ENCODE results near the gene PRTFDC1. TPM values are rescaled to one million over a fixed set of nuclear protein-coding genes. Genes with fewer than 3 reads are reported as not detected.

The PRTFDC1 gene
- total and polyA plus RNA-seq, 2 of the 13 experiments (the other 11 are each of a cell fraction or from before 2014, with no cell fraction given) = not detected

DNA sequence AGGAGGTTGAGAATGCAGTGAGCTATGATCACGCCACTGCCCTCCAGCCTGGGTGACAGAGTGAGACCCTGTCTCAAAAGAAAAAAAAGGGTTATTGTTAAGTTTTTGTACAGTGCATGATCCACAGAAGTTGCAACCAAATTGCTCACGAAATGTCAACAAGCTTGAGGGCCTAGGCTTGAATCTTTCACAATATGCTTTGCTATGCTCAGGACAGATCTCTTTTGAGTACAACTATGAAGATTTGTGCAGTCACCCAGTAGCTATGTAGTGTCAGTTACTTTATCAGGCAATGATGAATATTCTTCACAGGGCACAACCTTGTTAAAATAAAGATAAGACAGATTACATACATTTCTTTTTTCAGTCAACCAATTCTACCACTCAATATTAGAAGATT is 109.2 kb downstream of the PRTFDC1 start:
- Histone ChIP-seq H3K27me3 (ENCODE audit: control insufficient read depth in 1 of 2, insufficient read depth in 2 of 2, low read length in 2 of 2) (peaks cover 2 to 6% of the 10 kb centered on the region in 2 experiments; a peak in 2 of 5 replicates), H3K9me3 (ENCODE audit: low read length) (no peaks in the 10 kb centered on the region), H4K20me1 (ENCODE audit: insufficient read depth, low read length) (no peaks in the 10 kb centered on the region), H3K27ac (ENCODE audit: extremely low read length, insufficient read depth, low read length) (no peak overlapping the region), H3K4me1 (ENCODE audit: insufficient read depth, low read length) (no peaks in the 10 kb centered on the region), H3K36me3 (replicated peaks in 1 of 2; ENCODE audit: control insufficient read depth in 1 of 2, insufficient read depth in 2 of 2, low read length in 2 of 2) (no peaks in the 10 kb centered on the region), H3K4me3 (replicated peaks in 1 of 3; ENCODE audit: insufficient read depth in 1 of 3, low read depth in 2 of 3, low read length in 3 of 3) (no peak overlapping the region), H2AFZ (ENCODE audit: low read length) (no peak overlapping the region), H3K4me2 (ENCODE audit: low read depth, low read length) (no peak overlapping the region), H3K9ac (ENCODE audit: insufficient read depth, low read depth, low read length) (no peak overlapping the region), H3K79me2 (ENCODE audit: insufficient read depth, low read length) (no peaks in the 10 kb centered on the region)
- no peak for DNase-seq (ENCODE audit: low spot score)
- 13% methylated on average over 2 of the region's 2 CpGs for WGBS (ENCODE audit: low lambda C conversion rate)
- no peak for FAIRE-seq
- ChIA-PET CTCF (ENCODE audit: low intra/inter-chr PET ratio, low total read pairs) (no interaction called here), POLR2A (no interaction called here)
- TF ChIP-seq CEBPB (IDR thresholded peaks at IDR 0.05; ENCODE audit: borderline replicate concordance, low read depth, low read length) = no peak
- no peak for TF ChIP-seq ZNF572 (CRISPR knock-in tag; IDR thresholded peaks at IDR 0.05)
- TF ChIP-seq ZNF75D (CRISPR knock-in tag; IDR thresholded peaks at IDR 0.05; ENCODE audit: borderline replicate concordance) = no peak
- no peak for TF ChIP-seq MYC (CRISPR knock-in tag; IDR thresholded peaks at IDR 0.05; ENCODE audit: borderline replicate concordance)
- TF ChIP-seq NFYC (CRISPR knock-in tag; IDR thresholded peaks at IDR 0.05) = no peak
- no peak for TF ChIP-seq JUNB (CRISPR knock-in tag; IDR thresholded peaks at IDR 0.05; ENCODE audit: borderline replicate concordance)
- no peak for TF ChIP-seq ZNF724P (CRISPR knock-in tag; IDR thresholded peaks at IDR 0.05; ENCODE audit: borderline replicate concordance)
- TF ChIP-seq, protein P1, sequence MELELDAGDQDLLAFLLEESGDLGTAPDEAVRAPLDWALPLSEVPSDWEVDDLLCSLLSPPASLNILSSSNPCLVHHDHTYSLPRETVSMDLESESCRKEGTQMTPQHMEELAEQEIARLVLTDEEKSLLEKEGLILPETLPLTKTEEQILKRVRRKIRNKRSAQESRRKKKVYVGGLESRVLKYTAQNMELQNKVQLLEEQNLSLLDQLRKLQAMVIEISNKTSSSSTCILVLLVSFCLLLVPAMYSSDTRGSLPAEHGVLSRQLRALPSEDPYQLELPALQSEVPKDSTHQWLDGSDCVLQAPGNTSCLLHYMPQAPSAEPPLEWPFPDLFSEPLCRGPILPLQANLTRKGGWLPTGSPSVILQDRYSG (CRISPR knock-in tag; IDR thresholded peaks at IDR 0.05) = no peak
- TF ChIP-seq ZNF207 (IDR thresholded peaks at IDR 0.05; ENCODE audit: borderline replicate concordance) = no peak
- TF ChIP-seq, protein P2, sequence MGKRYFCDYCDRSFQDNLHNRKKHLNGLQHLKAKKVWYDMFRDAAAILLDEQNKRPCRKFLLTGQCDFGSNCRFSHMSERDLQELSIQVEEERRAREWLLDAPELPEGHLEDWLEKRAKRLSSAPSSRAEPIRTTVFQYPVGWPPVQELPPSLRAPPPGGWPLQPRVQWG (CRISPR knock-in tag; IDR thresholded peaks at IDR 0.05; ENCODE audit: borderline replicate concordance, low read depth) = no peak
- TF ChIP-seq TBL1XR1 (IDR thresholded peaks at IDR 0.05; ENCODE audit: borderline replicate concordance, low read length, partially characterized antibody) = no peak
- TF ChIP-seq, protein P3, sequence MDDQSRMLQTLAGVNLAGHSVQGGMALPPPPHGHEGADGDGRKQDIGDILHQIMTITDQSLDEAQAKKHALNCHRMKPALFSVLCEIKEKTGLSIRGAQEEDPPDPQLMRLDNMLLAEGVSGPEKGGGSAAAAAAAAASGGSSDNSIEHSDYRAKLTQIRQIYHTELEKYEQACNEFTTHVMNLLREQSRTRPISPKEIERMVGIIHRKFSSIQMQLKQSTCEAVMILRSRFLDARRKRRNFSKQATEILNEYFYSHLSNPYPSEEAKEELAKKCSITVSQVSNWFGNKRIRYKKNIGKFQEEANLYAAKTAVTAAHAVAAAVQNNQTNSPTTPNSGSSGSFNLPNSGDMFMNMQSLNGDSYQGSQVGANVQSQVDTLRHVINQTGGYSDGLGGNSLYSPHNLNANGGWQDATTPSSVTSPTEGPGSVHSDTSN (CRISPR knock-in tag; IDR thresholded peaks at IDR 0.05; ENCODE audit: borderline replicate concordance) = no peak
- no peak for TF ChIP-seq ZFP62 (CRISPR knock-in tag; IDR thresholded peaks at IDR 0.05)
- TF ChIP-seq HNRNPUL1 (IDR thresholded peaks at IDR 0.05; ENCODE audit: low read depth, low read length) = no peak
- in situ Hi-C loops (cut with HindIII; ENCODE audit: extremely low pct_ligation_motif_present, low pct_unique_long_range_greater_than_20kb) (no loop called here), intact Hi-C loops (cut with micrococcal nuclease; ENCODE audit: unreplicated experiment) (no loop called here)
- BruUV-seq (replicated peaks) = no TSS peak
- ATAC-seq = no peak
